Epithelial cell of esophagus (primary cell): ENCODE data around the gene CNTNAP2.

ENCODE experiments used
- DNase-seq: peaks from one replicate; pipeline ENCODE4 v3.0.0; 2010; ENCODE audit warnings: low read depth
- H3K4me3 ChIP-seq: 2 replicates; pipeline ENCODE4 v1.5.1; 2011; ENCODE audit warnings: mild to moderate bottlenecking, low read length, control low read depth
- CTCF ChIP-seq: IDR thresholded peaks from 2 replicates; pipeline ENCODE4 v1.5.1; 2011; ENCODE audit warnings: low read depth, mild to moderate bottlenecking, low read length, control low read depth, inconsistent platforms; ENCODE audit not compliant: insufficient read depth; ENCODE audit errors: missing control alignments

The CNTNAP2 gene

GRCh38 chr7:147523056-147523455 is 1406.5 kb downstream of the CNTNAP2 start:
- no peak for DNase-seq
- no peak overlapping the region for H3K4me3 ChIP-seq
- no peak for TF ChIP-seq CTCF

- H3K4me3 ChIP-seq, result no peak overlapping the region
- no peak for TF ChIP-seq CTCF
- peak; percentile 16 for DNase-seq
Measured at GRCh38 chr7:147524726-147525250, 1408.2 kb downstream of the CNTNAP2 start.

- no peak overlapping the region for H3K4me3 ChIP-seq
- no peak for TF ChIP-seq CTCF
- no peak for DNase-seq
Measured at GRCh38 chr7:147525325-147525724, 1408.7 kb downstream of the CNTNAP2 start.

GRCh38 chr7:147535701-147536111 is 1419.1 kb downstream of the CNTNAP2 start:
- TF ChIP-seq CTCF, result no peak
- DNase-seq, result peak; percentile 16
- H3K4me3 ChIP-seq, result no peak overlapping the region

GRCh38 chr7:147539685-147540084 is 1423.1 kb downstream of the CNTNAP2 start:
- H3K4me3 ChIP-seq, result no peak overlapping the region
- no peak for TF ChIP-seq CTCF
- no peak for DNase-seq

GRCh38 chr7:147540743-147541142 is 1424.1 kb downstream of the CNTNAP2 start:
- no peak for TF ChIP-seq CTCF
- H3K4me3 ChIP-seq, result no peak overlapping the region
- DNase-seq, result no peak

- no peak for DNase-seq
- no peak for TF ChIP-seq CTCF
Measured at GRCh38 chr7:147541261-147541660, 1424.7 kb downstream of the CNTNAP2 start.

More at GRCh38 chr7:147541261-147541660, 1424.7 kb downstream of the CNTNAP2 start:
- H3K4me3 ChIP-seq, result no peak overlapping the region
